ENCODE results near the gene PHF1.
"Not testable (repeated sequence)": the region's sequence is repeated elsewhere in the genome, so short reads cannot be mapped to it uniquely, and the experiment has no call there.

PHF1 gene

DNA sequence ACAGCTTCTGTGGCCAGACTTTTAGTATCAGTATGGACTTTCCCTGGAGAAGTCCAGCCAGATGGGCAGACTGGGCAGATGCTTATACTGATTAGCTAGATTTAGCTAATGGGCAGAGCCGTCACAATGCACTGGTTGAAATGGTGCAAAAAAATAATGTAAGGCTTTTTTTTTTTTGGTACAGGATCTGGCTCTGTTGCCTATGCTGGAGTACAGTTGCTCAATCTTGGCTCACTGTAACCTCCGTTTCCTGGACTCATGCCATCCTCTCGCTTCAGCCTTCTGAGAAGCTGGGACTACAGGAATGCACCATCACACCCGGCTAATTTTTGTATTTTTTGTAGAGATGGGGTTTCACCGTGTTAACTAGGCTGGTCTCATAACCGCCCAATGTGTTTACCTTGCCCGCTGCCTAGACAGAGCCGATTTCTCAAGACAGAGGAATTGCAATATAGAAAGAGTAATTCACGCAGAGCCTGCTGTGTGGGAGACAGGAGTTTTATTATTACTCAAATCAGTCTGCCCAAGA, 35.6 kb upstream of the PHF1 start:
- no peak for TF ChIP-seq ZFX (IDR thresholded peaks at IDR 0.05)
- TF ChIP-seq, protein P1, sequence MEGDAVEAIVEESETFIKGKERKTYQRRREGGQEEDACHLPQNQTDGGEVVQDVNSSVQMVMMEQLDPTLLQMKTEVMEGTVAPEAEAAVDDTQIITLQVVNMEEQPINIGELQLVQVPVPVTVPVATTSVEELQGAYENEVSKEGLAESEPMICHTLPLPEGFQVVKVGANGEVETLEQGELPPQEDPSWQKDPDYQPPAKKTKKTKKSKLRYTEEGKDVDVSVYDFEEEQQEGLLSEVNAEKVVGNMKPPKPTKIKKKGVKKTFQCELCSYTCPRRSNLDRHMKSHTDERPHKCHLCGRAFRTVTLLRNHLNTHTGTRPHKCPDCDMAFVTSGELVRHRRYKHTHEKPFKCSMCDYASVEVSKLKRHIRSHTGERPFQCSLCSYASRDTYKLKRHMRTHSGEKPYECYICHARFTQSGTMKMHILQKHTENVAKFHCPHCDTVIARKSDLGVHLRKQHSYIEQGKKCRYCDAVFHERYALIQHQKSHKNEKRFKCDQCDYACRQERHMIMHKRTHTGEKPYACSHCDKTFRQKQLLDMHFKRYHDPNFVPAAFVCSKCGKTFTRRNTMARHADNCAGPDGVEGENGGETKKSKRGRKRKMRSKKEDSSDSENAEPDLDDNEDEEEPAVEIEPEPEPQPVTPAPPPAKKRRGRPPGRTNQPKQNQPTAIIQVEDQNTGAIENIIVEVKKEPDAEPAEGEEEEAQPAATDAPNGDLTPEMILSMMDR (conservative IDR thresholded peaks at IDR 0.05) = no peak
- H3K27ac ChIP-seq = peak overlapping the region; percentile 56; the same call in 1 of the 2 replicates

DNA sequence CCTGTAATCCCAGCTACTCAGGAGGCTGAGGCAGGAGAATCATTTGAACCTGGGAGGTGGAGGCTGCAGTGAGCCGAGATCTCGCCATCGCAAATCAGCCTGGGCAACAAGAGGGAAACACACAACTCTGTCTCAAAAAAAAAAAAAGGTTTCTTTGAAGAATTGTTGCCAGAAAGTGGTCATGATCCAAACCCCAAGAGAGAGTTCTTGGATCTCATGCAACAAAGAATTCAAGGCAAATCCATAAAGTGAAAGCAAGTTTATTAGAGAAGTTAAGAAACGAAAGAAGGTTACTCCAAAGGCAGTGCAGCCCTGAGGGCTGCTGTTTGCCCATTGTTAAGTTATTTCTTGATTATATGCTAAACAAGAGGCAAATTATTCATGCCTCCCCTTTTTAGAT, 33.6 kb upstream of the PHF1 start:
- no peak for TF ChIP-seq ZFX (IDR thresholded peaks at IDR 0.05)
- TF ChIP-seq, protein P1 (conservative IDR thresholded peaks at IDR 0.05) = no peak
- no peak overlapping the region for H3K27ac ChIP-seq

DNA sequence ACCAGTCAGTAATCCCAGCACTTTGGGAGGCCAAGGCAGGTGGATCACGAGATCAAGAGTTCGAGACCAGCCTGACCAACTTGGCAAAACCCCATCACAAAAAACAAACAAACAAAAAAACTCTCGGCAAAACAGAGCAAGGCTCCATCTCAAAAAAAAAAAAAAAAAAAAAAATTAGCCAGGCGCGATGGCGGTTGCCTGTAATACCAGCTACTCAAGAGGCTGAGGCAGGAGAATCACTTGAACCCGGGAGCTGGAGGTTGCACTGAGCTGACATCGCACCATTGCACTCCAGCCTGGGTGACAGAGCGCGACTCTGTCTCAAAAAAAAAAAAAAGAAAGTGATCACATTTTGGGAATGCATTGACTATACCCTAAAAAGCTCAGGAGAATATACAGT, 31.6 kb upstream of the PHF1 start:
- H3K27ac ChIP-seq = not testable (repeated sequence)

DNA sequence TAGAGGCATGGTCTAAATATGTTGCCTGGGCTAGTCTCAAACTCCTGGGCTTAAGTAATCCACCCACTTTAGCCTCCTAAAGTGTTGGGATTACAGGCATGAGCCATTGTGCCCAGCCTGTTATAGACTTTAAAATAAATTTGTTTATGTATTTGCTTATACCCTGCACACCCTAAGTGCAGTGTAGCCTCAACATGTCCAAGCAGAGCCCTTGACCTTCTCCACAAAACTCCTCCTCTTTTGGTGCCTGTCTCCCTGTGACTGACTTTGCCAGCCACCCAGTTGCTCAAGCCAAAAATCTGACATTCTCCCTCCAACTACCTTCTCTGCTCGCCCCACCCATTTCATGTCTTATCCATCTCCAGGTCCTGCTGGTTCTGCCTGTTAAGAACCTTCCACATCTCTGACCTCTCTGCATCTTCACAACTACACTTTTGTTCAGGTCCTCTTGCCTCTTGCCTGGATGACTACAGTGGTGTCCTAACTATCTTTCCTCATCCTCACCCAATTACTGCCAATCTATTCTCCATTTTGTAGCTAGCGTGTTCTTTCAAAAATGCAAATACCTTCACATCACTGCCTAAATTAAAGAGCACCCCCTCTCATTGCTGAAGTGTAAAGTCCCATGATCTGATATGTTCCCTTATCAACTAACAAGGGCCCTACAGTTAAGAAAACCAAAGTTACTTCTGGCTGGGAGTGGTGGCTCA, 30.4 kb upstream of the PHF1 start:
- no peak for TF ChIP-seq ZFX (IDR thresholded peaks at IDR 0.05)
- TF ChIP-seq, protein P1 (conservative IDR thresholded peaks at IDR 0.05) = no peak
- no peak overlapping the region for H3K27ac ChIP-seq

DNA sequence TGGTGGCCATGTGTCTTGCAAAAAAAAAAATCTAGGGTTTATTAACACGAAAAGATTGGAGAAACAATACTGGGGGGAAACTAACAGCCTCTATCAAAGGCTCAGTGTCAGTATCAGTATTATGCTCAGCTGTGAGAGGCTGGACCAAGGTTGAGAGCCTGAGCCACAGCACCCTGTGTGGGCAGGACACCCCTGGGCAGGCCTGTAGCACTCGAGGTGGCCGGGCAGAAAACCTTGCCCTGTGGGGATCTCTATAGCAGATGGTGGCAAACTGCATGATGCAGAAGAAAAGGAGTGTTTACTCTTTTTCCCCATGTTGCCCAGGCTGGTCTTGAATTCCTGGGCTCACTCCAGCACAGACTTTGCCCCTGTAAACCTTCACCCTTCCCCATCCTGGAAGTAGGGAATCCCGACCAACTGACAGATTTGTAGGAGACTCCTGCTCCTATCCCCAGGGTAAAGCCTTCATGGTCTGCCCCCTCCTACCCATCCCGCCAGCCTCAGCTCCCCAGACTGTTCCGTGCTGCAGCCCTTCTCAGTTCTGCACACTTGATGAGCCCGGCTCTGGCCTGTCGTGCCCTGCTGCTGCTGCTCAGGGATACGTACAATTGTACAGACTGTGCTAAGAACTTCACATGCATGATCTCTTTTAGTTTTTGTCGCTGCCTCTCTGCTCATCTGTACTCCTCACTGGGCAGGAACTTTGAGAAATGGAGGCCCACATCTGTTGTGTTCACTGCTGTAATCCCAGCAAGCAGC, 27.2 kb upstream of the PHF1 start:
- TF ChIP-seq, protein P1 (conservative IDR thresholded peaks at IDR 0.05) = no peak
- no peak for TF ChIP-seq ZFX (IDR thresholded peaks at IDR 0.05)
- H3K27ac ChIP-seq = no peak overlapping the region

DNA sequence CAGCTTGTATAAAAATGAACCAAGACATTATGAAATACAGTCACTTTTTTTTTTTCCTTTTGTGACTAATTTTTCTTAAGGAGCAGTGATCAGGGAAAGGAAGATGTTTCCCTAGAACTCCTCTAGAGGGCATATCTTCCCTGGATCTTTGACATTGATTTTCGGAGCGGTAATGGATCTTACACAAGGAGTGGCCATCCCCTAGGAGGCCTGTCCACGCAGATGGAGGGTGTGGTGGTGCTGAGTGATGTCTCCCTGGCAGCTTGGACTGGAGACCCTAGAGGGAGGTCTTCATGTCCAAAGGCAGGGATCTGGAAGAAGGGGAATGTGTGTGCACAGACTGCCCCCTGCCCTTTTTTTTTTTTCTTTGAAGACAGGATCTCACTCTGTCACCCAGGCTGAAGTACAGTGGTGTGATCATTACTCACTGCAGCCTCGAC, 26.2 kb upstream of the PHF1 start:
- TF ChIP-seq ZFX (IDR thresholded peaks at IDR 0.05) = no peak
- TF ChIP-seq, protein P1 (conservative IDR thresholded peaks at IDR 0.05) = peak; percentile 48
- H3K27ac ChIP-seq = no peak overlapping the region

DNA sequence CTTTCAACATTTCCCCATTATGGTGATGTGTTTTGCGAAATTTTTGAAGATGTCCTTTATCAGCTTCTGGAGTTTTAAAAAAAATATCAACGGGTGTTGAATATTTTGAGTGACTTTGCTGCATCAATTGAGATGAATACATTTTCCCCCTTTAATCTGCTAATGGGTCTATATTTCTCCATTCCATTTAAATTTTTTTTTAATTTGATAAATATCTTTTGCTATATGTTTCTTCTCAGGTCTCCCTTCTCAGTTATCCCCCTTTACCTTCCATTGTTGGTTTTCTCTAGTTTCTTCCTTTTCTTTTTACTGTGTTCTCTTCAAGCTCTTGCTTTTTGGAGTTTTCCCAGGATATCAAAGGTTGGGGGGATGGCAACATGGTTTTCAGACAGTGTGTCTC, 20.6 kb upstream of the PHF1 start:
- no peak overlapping the region for H3K27ac ChIP-seq
- TF ChIP-seq, protein P1 (conservative IDR thresholded peaks at IDR 0.05) = no peak
- no peak for TF ChIP-seq ZFX (IDR thresholded peaks at IDR 0.05)

All from C4-2B (cell line).